Mucosa of rectum (tissue), 2 donors: ENCODE data around the gene TSEN34.
"Not testable (repeated sequence)": the region's sequence is repeated elsewhere in the genome, so short reads cannot be mapped to it uniquely, and the experiment has no call there.

Experiments used
- H3K27ac ChIP-seq, 2 donors: one replicate each; pipeline ENCODE4 v1.7.0; 2013; ENCODE audit warnings: inconsistent platforms in 2 of 2, low read depth in 2 of 2, low read length in 2 of 2
- H3K27me3 ChIP-seq, 2 donors: one replicate each; pipeline ENCODE4 v1.7.0; 2013; ENCODE audit warnings: low read length in 2 of 2; ENCODE audit not compliant: control insufficient read depth in 2 of 2, insufficient read depth in 2 of 2
- H3K36me3 ChIP-seq, 2 donors: one replicate each; pipeline ENCODE4 v1.7.0; 2013; ENCODE audit warnings: low read length in 2 of 2; ENCODE audit not compliant: control insufficient read depth in 2 of 2, insufficient read depth in 2 of 2
- H3K4me1 ChIP-seq, 2 donors: one replicate each; pipeline ENCODE4 v1.7.0; 2013; ENCODE audit warnings: low read length in 2 of 2, mild to moderate bottlenecking in 1 of 2; ENCODE audit not compliant: control insufficient read depth in 2 of 2, insufficient read depth in 2 of 2
- H3K4me3 ChIP-seq, 2 donors: one replicate each; pipeline ENCODE4 v1.7.0; 2013; ENCODE audit warnings: low read length in 2 of 2
- H3K9ac ChIP-seq, 2 donors: one replicate each; pipeline ENCODE4 v1.7.0; 2013; ENCODE audit warnings: low read length in 2 of 2, low read depth in 1 of 2, mild to moderate bottlenecking in 1 of 2
- H3K9me3 ChIP-seq, 2 donors: one replicate each; pipeline ENCODE4 v1.7.0; 2013; ENCODE audit warnings: low read length in 2 of 2; ENCODE audit not compliant: control insufficient read depth in 2 of 2
- donor health status: healthy.
- donor health status: Normal muscosa, but diverticular disease.

The TSEN34 gene

DNA sequence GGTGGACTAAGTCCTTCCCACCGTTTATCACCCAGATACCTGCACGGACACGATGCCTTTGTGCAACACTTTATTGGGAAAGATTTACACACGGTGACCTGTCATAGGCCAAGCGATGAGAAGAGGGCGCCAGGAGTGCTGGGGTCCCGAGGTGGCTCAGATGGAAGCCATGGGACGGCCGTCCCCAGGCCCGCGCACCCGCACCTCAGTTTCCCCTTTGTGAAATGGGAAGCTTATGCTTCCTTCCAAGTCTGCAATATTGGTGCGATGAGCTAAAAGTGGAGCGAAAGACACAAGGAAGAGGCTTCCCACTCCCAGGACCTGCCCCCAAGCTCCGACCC lies 17.8 kb upstream of the TSEN34 start:
- no peaks in the 10 kb centered on the region for H3K27me3 ChIP-seq
- peaks cover 1 to 7% of the 10 kb centered on the region in 2 donors for H3K4me1 ChIP-seq
- H3K27ac ChIP-seq: no peak overlapping the region
- peak overlapping the region in 1 of 2 donors; percentile 27 for H3K9ac ChIP-seq
- no peaks in the 10 kb centered on the region for H3K9me3 ChIP-seq
- peaks cover 0 to 3% of the 10 kb centered on the region in 2 donors for H3K36me3 ChIP-seq
- H3K4me3 ChIP-seq: peak overlapping the region; percentile 31 to 74

GRCh38 chr19:54173951-54174834 lies 16.9 kb upstream of the TSEN34 start:
- Histone ChIP-seq H3K9me3 (no peaks in the 10 kb centered on the region), H3K4me1 (peaks cover 0 to 5% of the 10 kb centered on the region in 2 donors), H3K4me3 (no peak overlapping the region), H3K9ac (no peak overlapping the region), H3K27me3 (no peaks in the 10 kb centered on the region), H3K36me3 (peaks cover 0 to 8% of the 10 kb centered on the region in 2 donors), H3K27ac (no peak overlapping the region)

DNA sequence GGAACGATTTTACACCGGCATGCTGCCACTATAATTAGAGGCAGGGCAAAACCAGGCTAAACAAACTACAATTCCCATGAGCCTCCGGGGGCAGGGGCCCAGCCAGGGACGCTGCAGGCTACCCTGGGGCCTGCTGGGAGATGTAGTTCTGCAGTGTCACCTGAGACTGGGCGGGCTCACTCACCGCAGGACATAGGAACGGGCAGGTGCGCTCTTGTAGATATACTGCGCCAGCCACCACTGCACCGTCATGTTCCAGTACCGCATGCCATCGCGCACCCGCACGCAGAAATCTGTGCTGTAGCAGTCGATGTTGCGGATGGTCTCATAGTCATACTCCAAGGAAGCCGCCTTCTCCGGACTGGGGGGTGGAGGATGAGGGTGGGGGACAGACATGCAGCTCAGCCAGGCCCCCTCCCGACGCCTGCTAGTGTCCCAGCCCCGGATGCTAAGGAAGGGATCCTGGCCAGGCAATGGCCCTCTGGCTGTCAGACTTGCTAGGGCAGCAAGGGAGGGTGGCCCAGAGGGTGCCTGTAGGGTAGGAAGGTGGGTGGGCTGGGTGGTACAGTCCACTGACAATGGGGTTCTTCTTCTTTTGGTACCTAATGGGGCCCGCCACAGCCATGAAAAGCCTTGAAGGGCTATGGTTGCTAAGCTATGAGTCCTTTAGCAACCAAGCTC lies 12.4 kb upstream of the TSEN34 start:
- Histone ChIP-seq H3K36me3 (peaks cover 12 to 15% of the 10 kb centered on the region in 2 donors), H3K4me1 (peaks cover 4 to 5% of the 10 kb centered on the region in 2 donors), H3K27ac (no peak overlapping the region), H3K4me3 (no peak overlapping the region), H3K9me3 (no peaks in the 10 kb centered on the region), H3K27me3 (no peaks in the 10 kb centered on the region), H3K9ac (no peak overlapping the region)

DNA sequence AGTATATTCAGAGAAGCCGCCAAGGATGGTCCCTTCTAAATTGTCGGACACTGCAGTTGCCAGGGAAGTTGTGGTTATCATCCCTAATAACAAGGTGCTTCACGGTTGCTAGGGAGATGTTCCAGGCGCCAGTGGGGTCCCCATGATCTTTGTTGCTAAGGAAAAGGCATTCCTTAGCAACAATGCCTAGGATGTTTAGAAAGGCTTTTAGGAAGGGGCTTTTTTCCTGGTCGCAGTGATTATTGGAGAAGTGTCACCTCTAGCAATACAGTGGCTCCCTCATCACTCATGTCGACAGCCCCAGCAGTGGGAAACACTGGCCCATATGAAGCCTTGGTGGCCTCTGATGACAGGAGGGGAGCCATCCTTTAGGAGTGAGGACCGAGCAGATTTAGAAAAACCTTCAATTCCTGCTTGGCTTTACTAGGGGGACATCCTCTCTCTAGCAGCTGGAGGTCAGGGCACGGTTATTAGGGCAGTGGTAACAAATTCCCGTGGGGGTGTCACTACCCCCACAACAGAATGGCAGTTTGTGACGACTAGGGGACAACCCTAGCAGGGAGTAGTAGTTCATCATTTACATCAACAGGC lies 11.8 kb upstream of the TSEN34 start:
- Histone ChIP-seq H3K27me3 (no peaks in the 10 kb centered on the region), H3K9me3 (no peaks in the 10 kb centered on the region), H3K9ac (no peak overlapping the region), H3K36me3 (peaks cover 12 to 15% of the 10 kb centered on the region in 2 donors), H3K4me1 (peaks cover 4 to 5% of the 10 kb centered on the region in 2 donors), H3K27ac (no peak overlapping the region), H3K4me3 (no peak overlapping the region)

DNA sequence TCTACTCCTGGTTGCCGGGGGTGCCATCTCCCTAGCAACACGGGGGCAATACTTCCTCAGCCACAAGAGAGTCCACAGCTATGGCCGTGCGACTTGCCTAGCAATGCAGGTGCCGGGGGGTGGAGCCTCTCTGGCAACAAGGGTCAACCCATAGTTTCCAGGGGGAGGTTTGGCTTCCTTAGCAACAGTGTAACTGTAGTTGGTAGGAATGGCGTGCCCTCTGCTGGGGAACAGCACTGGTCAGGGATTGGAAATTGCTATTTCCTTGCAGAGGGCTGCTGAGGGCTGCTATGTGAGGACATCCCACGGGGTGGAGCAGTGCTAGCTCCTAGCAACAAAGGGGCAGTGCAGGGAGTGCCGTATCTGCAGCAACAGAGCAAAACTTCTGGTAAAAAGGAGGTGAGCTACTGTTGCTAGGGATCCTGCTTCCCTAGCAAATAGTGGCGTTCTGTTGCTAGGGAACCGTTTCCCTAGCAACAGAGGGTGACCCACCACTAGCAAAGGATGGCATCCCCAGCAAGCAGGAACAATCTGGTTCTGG lies 11.1 kb upstream of the TSEN34 start:
- no peaks in the 10 kb centered on the region for H3K9me3 ChIP-seq
- peaks cover 4 to 5% of the 10 kb centered on the region in 2 donors for H3K4me1 ChIP-seq
- peaks cover 12 to 15% of the 10 kb centered on the region in 2 donors for H3K36me3 ChIP-seq
- H3K4me3 ChIP-seq: no peak overlapping the region
- H3K27me3 ChIP-seq: no peaks in the 10 kb centered on the region
- H3K9ac ChIP-seq: peak overlapping the region in 1 of 2 donors; percentile 8
- no peak overlapping the region for H3K27ac ChIP-seq

GRCh38 chr19:54180691-54181091 lies 10.4 kb upstream of the TSEN34 start:
- Histone ChIP-seq H3K9ac (no peak overlapping the region), H3K36me3 (peaks cover 12 to 15% of the 10 kb centered on the region in 2 donors), H3K4me3 (no peak overlapping the region), H3K9me3 (no peaks in the 10 kb centered on the region), H3K4me1 (peaks cover 4 to 5% of the 10 kb centered on the region in 2 donors), H3K27me3 (no peaks in the 10 kb centered on the region), H3K27ac (no peak overlapping the region)

DNA sequence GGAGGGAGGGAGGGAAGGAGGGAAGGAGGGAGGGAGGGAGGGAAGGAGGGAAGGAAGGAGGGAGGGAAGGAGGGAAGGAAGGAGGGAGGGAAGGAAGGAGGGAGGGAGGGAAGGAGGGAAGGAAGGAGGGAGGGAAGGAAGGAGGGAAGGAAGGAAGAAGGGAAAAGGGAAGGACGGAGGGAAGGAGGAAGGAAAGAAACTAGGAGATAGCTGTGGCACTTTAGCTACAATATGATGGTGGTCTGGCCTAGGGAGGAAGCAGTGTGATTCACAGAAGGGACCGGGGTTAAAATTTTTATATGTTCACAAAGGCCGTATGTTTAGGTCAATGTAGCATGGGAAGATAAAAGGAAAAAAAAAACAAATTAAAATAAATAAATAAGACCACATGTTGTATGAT lies 9.2 kb upstream of the TSEN34 start:
- H3K27me3 ChIP-seq, H3K27ac ChIP-seq, H3K9ac ChIP-seq, H3K4me3 ChIP-seq, H3K9me3 ChIP-seq: not testable (repeated sequence)
- Histone ChIP-seq H3K36me3 (peaks cover 12 to 16% of the 10 kb centered on the region in 2 donors), H3K4me1 (peaks cover 12% of the 10 kb centered on the region in 2 donors)

DNA sequence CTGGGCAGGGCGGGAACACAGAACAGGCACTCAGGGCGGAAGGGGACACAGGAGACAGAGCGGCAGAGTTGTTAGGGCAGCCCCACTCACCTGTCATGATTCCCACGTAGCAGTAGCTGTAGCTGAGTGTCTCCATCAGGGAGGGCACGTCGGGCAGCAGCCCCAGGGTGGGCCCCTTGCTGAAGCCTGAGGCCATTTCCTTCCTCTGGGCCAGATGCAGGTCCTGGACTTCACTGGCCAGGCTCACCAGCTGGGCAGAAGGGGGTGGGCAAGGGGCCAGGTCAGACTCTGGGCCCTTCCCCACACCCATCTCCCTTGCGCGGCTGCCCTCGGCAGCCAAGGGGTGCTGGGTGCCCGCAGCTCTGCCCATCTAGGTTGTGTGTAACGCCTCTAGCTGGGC lies 7.7 kb upstream of the TSEN34 start:
- Histone ChIP-seq H3K4me1 (peaks cover 22 to 27% of the 10 kb centered on the region in 2 donors), H3K9me3 (no peaks in the 10 kb centered on the region), H3K36me3 (peaks cover 8 to 16% of the 10 kb centered on the region in 2 donors), H3K27me3 (no peaks in the 10 kb centered on the region), H3K27ac (no peak overlapping the region), H3K9ac (no peak overlapping the region), H3K4me3 (no peak overlapping the region)

- H3K36me3 ChIP-seq: peaks cover 5 to 7% of the 10 kb centered on the region in 2 donors
- H3K4me1 ChIP-seq: peaks cover 22 to 26% of the 10 kb centered on the region in 2 donors
- H3K27ac ChIP-seq: peak overlapping the region; percentile 95 to 97
- H3K9ac ChIP-seq: peak overlapping the region; percentile 65 to 78
- H3K27me3 ChIP-seq: no peaks in the 10 kb centered on the region
- H3K9me3 ChIP-seq: no peaks in the 10 kb centered on the region
- H3K4me3 ChIP-seq: peak overlapping the region in 1 of 2 donors; percentile 20
Observed at GRCh38 chr19:54186351-54186750, 4.8 kb upstream of the TSEN34 start.
